Measurements from ENCODE around the gene YBX3. TPM values are rescaled to one million over a fixed set of nuclear protein-coding genes. Genes with fewer than 3 reads are reported as not detected.
"Not testable (repeated sequence)": the region's sequence is repeated elsewhere in the genome, so short reads cannot be mapped to it uniquely, and the experiment has no call there.

Gene YBX3
- total RNA-seq: 10 to 100 TPM; 23.7 to 81.0 TPM

GRCh38 chr12:10722905-10723746, at the start of gene YBX3:
Gene YBX3 (minus strand): TSS chr12:10723323. CDS start chr12:10723111, 212 bp downstream.
- Mint-ChIP-seq H3K9me3 (no peaks in the 10 kb centered on the region), H3K27me3 (peaks cover 47% of the 10 kb centered on the region), H3K4me1 (peaks cover 9% of the 10 kb centered on the region), H3K27ac (peak within 1 kb of the TSS; percentile 91), H3K4me3 (peak within 1 kb of the TSS; percentile 91), H3K36me3 (ENCODE audit: low read depth) (peaks cover 9% of the 10 kb centered on the region)
- ATAC-seq (replicated peaks): peak; percentile 45

DNA sequence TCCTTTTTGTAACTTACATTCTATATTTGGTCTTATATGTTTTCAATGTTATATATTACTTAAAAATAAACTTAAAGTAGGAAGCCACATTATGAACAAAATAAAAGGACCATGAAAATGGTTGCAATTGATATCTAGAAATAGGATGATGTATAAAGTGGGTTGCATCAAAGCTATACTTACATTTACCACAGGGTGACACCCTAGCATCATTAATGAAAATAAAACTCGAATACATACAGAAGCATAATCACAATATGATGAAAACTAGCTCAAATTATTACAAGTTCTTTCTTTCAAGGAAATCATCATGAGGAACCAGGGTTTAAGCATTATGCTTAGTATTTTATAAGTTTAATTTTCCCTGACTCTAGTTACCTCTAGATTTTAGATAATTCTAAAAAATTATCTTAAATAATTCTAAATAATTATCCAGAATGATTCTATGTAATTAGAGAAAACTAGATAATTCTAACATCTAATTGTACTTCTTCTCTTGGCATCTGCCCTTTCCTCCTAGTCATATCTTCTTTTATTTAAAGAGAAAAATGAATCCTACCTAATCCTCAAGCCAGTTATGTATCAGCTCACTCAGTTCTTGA, 48.1 kb upstream of the YBX3 start:
- H3K27me3 Mint-ChIP-seq: peaks cover 40% of the 10 kb centered on the region
- no peak for ATAC-seq (replicated peaks)
- no peaks in the 10 kb centered on the region for H3K36me3 Mint-ChIP-seq (ENCODE audit: low read depth)
- H3K4me3 Mint-ChIP-seq: no peak overlapping the region
- H3K4me1 Mint-ChIP-seq: no peaks in the 10 kb centered on the region
- H3K27ac Mint-ChIP-seq: no peak overlapping the region
- no peaks in the 10 kb centered on the region for H3K9me3 Mint-ChIP-seq

DNA sequence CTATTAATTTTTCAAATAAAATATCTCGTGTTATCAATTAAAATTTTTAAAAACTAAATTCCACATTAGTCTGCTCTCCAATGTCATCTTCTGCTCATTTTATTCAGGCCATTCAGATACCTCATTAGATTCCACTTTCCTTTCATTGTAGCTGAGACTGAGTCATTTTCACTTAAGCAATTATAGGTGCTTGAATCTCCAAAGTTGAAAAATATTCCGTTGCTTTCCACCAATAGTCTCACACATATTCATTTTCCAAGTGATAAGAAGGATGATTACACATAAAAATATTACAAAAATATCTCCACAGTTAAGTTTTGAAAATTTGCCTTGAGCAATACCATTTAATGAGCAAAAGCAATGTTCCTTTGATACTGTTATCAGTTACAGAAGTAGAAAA, 36.5 kb upstream of the YBX3 start:
- peaks cover 8% of the 10 kb centered on the region for H3K9me3 Mint-ChIP-seq
- H3K4me3 Mint-ChIP-seq: no peak overlapping the region
- ATAC-seq (replicated peaks): no peak
- H3K27ac Mint-ChIP-seq: no peak overlapping the region
- no peaks in the 10 kb centered on the region for H3K4me1 Mint-ChIP-seq
- H3K36me3 Mint-ChIP-seq (ENCODE audit: low read depth): no peaks in the 10 kb centered on the region
- H3K27me3 Mint-ChIP-seq: peaks cover 36% of the 10 kb centered on the region

- H3K27me3 Mint-ChIP-seq: peaks cover 35% of the 10 kb centered on the region
- no peak for ATAC-seq (replicated peaks)
- H3K4me1 Mint-ChIP-seq: no peaks in the 10 kb centered on the region
- H3K36me3 Mint-ChIP-seq (ENCODE audit: low read depth): no peaks in the 10 kb centered on the region
- peaks cover 8% of the 10 kb centered on the region for H3K9me3 Mint-ChIP-seq
- no peak overlapping the region for H3K27ac Mint-ChIP-seq
- no peak overlapping the region for H3K4me3 Mint-ChIP-seq
These were observed 33.1 kb upstream of the YBX3 start for GRCh38 chr12:10756194-10756593.

DNA sequence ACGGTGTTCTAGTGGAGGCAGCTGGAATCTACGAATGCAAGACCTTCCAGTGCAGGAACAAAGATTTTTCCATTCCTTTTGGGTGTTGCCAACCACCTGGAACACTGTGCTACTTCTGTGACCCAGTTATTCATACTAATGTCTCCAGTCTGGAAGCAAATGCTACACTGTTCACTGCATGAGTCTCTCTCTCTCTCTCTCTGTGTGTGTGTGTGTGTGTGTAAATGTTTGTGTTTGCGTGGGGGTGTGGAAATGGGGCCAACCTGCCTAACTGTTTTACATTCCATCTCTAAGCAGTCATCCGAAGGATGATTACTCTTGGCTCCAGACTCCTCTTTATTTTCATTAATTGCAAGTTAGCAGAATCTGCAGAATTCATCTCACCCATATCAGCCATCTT, 29.9 kb upstream of the YBX3 start:
- H3K9me3 Mint-ChIP-seq: peaks cover 8% of the 10 kb centered on the region
- H3K27me3 Mint-ChIP-seq: peaks cover 23% of the 10 kb centered on the region
- peaks cover 4% of the 10 kb centered on the region for H3K4me1 Mint-ChIP-seq
- ATAC-seq (replicated peaks): no peak
- no peak overlapping the region for H3K27ac Mint-ChIP-seq
- H3K36me3 Mint-ChIP-seq (ENCODE audit: low read depth): no peaks in the 10 kb centered on the region
- no peak overlapping the region for H3K4me3 Mint-ChIP-seq

- peak overlapping the region; percentile 71 for H3K4me3 Mint-ChIP-seq
- no peaks in the 10 kb centered on the region for H3K9me3 Mint-ChIP-seq
- no peak for ATAC-seq (replicated peaks)
- H3K27me3 Mint-ChIP-seq: peaks cover 31% of the 10 kb centered on the region
- H3K27ac Mint-ChIP-seq: peak overlapping the region; percentile 83
- no peaks in the 10 kb centered on the region for H3K36me3 Mint-ChIP-seq (ENCODE audit: low read depth)
- H3K4me1 Mint-ChIP-seq: peaks cover 4% of the 10 kb centered on the region
These were observed 27.2 kb upstream of the YBX3 start for GRCh38 chr12:10750385-10750727.

DNA sequence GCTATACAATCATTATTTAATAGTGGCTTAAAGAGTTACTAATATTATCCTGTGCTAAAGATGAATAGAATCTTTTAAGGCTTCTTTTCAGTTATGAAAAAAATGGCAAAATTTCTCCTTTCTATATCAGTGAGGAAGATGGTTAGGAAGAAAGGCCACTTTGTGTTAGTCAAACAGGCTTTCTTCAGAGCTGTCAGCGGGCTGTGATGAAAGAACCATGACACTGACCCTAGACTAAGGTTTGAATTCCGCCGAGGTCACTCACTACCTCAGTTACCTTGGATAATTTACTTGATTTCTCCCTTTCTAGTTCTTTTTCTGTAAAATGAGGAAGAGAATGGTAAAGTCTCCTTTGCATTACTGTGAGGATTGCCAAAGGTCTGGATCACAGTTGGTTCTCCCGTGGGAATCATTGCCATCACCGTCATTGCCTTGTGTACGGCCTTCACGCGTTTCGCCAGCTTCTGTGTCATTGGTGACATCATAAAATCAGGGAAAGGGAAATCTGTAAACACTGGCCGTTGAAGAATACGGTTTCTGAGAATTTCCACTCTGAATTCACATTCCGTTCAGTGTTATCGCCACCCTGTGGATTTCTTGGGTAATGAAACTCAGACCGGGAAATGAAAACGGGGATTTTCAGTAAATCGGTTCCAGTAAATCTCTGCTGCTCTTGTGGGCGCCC, 26.7 kb upstream of the YBX3 start:
- Mint-ChIP-seq H3K4me3 (peak overlapping the region; percentile 71), H3K4me1 (peaks cover 4% of the 10 kb centered on the region), H3K36me3 (ENCODE audit: low read depth) (no peaks in the 10 kb centered on the region), H3K27ac (peak overlapping the region; percentile 83), H3K9me3 (no peaks in the 10 kb centered on the region), H3K27me3 (peaks cover 34% of the 10 kb centered on the region)
- ATAC-seq (replicated peaks): peak; percentile 93

GRCh38 chr12:10747730-10748129, 24.6 kb upstream of the YBX3 start:
- no peak for ATAC-seq (replicated peaks)
- H3K9me3 Mint-ChIP-seq: no peaks in the 10 kb centered on the region
- no peak overlapping the region for H3K4me3 Mint-ChIP-seq
- no peak overlapping the region for H3K27ac Mint-ChIP-seq
- peaks cover 4% of the 10 kb centered on the region for H3K4me1 Mint-ChIP-seq
- peaks cover 30% of the 10 kb centered on the region for H3K27me3 Mint-ChIP-seq
- no peaks in the 10 kb centered on the region for H3K36me3 Mint-ChIP-seq (ENCODE audit: low read depth)

DNA sequence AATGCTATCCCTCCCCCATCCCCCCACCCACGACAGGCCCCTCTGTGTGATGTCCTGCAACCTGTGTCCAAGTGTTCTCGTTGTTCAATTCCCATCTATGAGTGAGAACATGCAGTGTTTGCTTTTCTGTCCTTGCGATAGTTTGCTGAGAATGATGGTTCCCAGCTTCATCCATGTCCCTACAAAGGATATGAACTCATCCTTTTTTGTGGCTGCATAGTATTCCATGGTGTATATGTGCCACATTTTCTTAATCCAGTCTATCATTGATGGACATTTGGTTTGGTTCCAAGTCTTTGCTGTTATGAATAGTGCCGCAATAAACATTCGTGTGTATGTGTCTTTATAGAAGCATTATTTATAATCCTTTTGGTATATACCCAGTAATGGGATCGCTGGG, 20.3 kb upstream of the YBX3 start:
- H3K9me3 Mint-ChIP-seq; H3K4me3 Mint-ChIP-seq; H3K4me1 Mint-ChIP-seq; ATAC-seq (replicated peaks); H3K36me3 Mint-ChIP-seq (ENCODE audit: low read depth); H3K27ac Mint-ChIP-seq: not testable (repeated sequence)
- H3K27me3 Mint-ChIP-seq: peaks cover 26% of the 10 kb centered on the region

DNA sequence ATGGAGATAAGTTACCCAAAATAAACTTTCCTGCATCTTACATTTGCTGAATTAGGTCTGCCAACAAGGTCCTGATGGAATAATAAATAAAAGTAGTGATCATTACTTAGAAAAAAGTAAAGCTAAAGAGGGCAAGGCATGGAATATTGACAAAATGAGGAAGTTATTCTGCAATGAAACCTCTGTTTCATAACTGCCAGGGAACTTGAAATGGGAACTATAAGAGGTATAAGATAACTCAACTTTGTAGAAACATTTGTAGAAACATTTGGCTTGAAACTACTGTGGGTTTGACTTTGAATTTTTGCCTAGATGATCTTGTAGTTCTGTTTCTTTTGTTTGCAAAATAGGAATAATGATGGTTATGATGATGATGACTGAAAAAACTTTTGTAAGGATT, 18.7 kb upstream of the YBX3 start:
- Mint-ChIP-seq H3K4me3 (no peak overlapping the region), H3K27me3 (peaks cover 18% of the 10 kb centered on the region), H3K36me3 (ENCODE audit: low read depth) (no peaks in the 10 kb centered on the region), H3K4me1 (no peaks in the 10 kb centered on the region), H3K9me3 (no peaks in the 10 kb centered on the region), H3K27ac (no peak overlapping the region)
- ATAC-seq (replicated peaks): no peak

- Mint-ChIP-seq H3K9me3 (no peaks in the 10 kb centered on the region), H3K36me3 (ENCODE audit: low read depth) (no peaks in the 10 kb centered on the region), H3K4me1 (no peaks in the 10 kb centered on the region), H3K4me3 (no peak overlapping the region), H3K27me3 (peaks cover 6% of the 10 kb centered on the region), H3K27ac (peak overlapping the region; percentile 50)
- ATAC-seq (replicated peaks): peak; percentile 63
These were observed 17.1 kb upstream of the YBX3 start for GRCh38 chr12:10740182-10740581.

DNA sequence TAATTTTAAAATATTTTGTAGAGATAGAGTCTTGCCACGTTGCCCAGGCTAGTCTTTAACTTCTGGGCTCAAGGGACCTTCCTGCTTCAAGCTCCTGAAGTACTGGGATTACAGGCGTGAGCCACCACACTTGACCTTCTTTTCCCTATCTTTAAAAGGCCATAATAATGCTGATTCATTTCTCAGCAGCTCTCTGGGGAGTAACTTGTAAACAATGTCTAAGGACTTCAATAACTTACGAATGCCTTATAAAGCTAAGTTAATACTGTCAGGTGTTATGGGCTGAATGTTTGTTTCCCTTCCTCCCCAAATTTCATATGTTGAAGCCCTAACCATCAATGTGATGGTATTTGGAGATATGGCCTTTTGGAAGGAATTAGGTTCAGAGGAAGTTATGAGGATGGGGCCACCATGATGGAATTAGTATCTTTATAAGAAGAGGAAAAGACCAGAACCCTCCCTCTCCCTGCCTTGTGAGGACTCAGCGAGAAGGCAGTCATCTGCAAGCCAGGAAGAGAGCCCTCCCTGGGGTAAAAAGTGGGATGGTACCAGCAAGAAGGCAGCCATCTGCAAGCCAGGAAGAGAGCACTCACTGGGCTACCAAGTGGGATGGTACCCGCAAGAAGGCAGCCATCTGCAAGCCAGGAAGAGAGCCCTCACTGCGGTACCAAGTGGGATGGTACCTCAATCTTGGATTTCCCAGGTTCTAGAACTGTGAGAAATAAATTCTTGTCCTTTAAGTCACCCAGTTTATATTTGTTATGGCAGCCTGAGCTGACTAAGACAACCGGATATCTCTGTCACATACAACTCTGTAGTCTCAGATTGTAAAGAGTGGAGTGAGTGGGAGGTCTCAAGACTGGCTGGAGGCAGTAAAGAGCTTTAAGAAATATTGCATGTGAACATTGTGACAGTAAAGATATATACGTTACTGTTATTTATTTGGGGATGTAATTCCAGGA, 16.3 kb upstream of the YBX3 start:
- Mint-ChIP-seq H3K27me3 (peaks cover 3% of the 10 kb centered on the region), H3K9me3 (no peaks in the 10 kb centered on the region), H3K36me3 (ENCODE audit: low read depth) (no peaks in the 10 kb centered on the region), H3K4me1 (no peaks in the 10 kb centered on the region), H3K27ac (no peak overlapping the region), H3K4me3 (no peak overlapping the region)
- peak; percentile 52 for ATAC-seq (replicated peaks)

GRCh38 chr12:10737249-10737648, 14.1 kb upstream of the YBX3 start:
- Mint-ChIP-seq H3K4me1 (no peaks in the 10 kb centered on the region), H3K9me3 (no peaks in the 10 kb centered on the region), H3K27me3 (peaks cover 12% of the 10 kb centered on the region), H3K4me3 (no peak overlapping the region), H3K36me3 (ENCODE audit: low read depth) (no peaks in the 10 kb centered on the region), H3K27ac (no peak overlapping the region)
- no peak for ATAC-seq (replicated peaks)

DNA sequence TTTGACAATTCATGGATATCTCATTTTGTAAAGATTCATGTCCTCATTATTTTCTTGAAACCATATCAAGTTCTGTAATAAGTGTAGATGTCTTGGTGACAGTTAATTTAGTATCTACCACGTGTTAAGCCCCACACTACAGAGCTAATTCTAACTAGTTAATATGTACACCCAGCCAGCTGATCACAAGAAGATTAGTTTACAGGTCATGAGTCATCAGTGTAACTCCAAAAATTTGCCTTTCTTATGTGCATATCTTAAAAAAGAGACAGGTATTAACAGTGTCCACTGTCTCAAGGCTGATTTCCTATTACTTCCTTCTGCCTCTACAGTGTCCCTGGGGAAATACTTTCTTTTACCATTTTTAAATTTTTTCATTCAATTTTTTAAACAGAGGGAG, 13.3 kb upstream of the YBX3 start:
- ATAC-seq (replicated peaks): no peak
- H3K36me3 Mint-ChIP-seq (ENCODE audit: low read depth): no peaks in the 10 kb centered on the region
- H3K4me3 Mint-ChIP-seq: no peak overlapping the region

More for the DNA sequence above, 13.3 kb upstream of the YBX3 start:
- Mint-ChIP-seq H3K27me3 (peaks cover 16% of the 10 kb centered on the region), H3K27ac (no peak overlapping the region), H3K4me1 (no peaks in the 10 kb centered on the region), H3K9me3 (no peaks in the 10 kb centered on the region)
